Left ventricle myocardium inferior (tissue), 1 donor: ENCODE results near the gene EPS8. TPM values are rescaled to one million over a fixed set of nuclear protein-coding genes. Genes with fewer than 3 reads are reported as not detected.

ENCODE experiments used
- DNase-seq: peaks from one replicate; pipeline ENCODE4 v3.0.0-alpha.2; 2020
- H3K27ac ChIP-seq: fragments of 200-600 bp; replicated peaks from 2 replicates; pipeline ENCODE4 v1.8.0; 2021
- H3K27me3 ChIP-seq: fragments of 200-600 bp; 2 replicates; pipeline ENCODE4 v1.8.0; 2021; ENCODE audit warnings: low read depth
- H3K36me3 ChIP-seq: fragments of 200-600 bp; 2 replicates; pipeline ENCODE4 v1.8.0; 2021
- H3K4me1 ChIP-seq: fragments of 200-600 bp; 2 replicates; pipeline ENCODE4 v1.8.0; 2021
- H3K4me3 ChIP-seq: fragments of 200-600 bp; 2 replicates; pipeline ENCODE4 v1.8.0; 2021; ENCODE audit warnings: mild to moderate bottlenecking, moderate library complexity
- H3K9me3 ChIP-seq: fragments of 200-600 bp; replicated peaks from 2 replicates; pipeline ENCODE4 v1.8.0; 2021
- CTCF ChIP-seq: fragments of 200-600 bp; IDR thresholded peaks from 2 replicates; pipeline ENCODE4 v1.8.0; 2021; ENCODE audit warnings: antibody characterized with exemption, mild to moderate bottlenecking, borderline replicate concordance
- intact Hi-C: fragments of 100-400 bp; cut with micrococcal nuclease; formaldehyde crosslinking; loops from one replicate; pipeline ENCODE4 v1.11.0; 2022
- total RNA-seq: library from RNA; stranded (reverse); fragmentation: NEBNext Ultra II Directional; extraction: Animal tissue kit (Norgen Biotek cat#: 25700); gene quantifications from one replicate; pipeline ENCODE4 v1.2.1, GENCODE V29; 2021
- donor health status: DM: no; HTN: yes; CAD: no; lungs with severe emphysema.

Gene EPS8
- total RNA-seq, 1 donor from 2014 or later: 18.9 TPM

- TF ChIP-seq CTCF: no peak
- no peaks in the 10 kb centered on the region for H3K9me3 ChIP-seq
- no peaks in the 10 kb centered on the region for H3K27me3 ChIP-seq
- H3K27ac ChIP-seq: peak overlapping the region; percentile 63
- H3K36me3 ChIP-seq: no peaks in the 10 kb centered on the region
- H3K4me1 ChIP-seq: no peaks in the 10 kb centered on the region
- no peak overlapping the region for H3K4me3 ChIP-seq
- intact Hi-C loops: no loop called here
- no peak for DNase-seq
Measured at GRCh38 chr12:15829949-15830348, 40.8 kb upstream of the EPS8 start.

- Histone ChIP-seq H3K36me3 (no peaks in the 10 kb centered on the region), H3K4me3 (no peak overlapping the region), H3K27me3 (no peaks in the 10 kb centered on the region), H3K9me3 (no peaks in the 10 kb centered on the region), H3K4me1 (no peaks in the 10 kb centered on the region), H3K27ac (peak overlapping the region; percentile 63)
- no peak for DNase-seq
- TF ChIP-seq CTCF: no peak
- intact Hi-C loops: no loop called here
Measured at GRCh38 chr12:15829255-15829654, 40.1 kb upstream of the EPS8 start.

DNA sequence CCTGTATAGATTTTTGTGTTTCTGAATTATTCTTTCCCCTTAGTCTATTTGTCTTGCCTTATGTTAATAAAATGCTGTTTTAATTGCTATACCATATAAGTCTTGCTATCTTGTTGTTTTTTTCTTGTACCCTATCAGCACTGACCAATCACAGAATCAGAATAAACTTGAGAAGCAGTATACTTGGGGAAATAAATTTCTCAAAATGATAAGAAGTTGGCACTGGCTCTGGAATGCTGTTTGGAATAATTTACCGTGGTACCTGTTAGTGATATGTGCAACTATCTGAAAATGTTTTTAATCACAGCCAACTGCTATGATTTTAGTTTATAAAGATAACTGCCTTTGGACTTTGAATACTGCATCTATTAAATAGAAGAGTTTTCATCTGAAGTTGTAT, 37.9 kb upstream of the EPS8 start:
- no peaks in the 10 kb centered on the region for H3K4me1 ChIP-seq
- TF ChIP-seq CTCF: no peak
- intact Hi-C loops: no loop called here
- no peak overlapping the region for H3K4me3 ChIP-seq
- no peaks in the 10 kb centered on the region for H3K9me3 ChIP-seq
- H3K36me3 ChIP-seq: no peaks in the 10 kb centered on the region
- no peaks in the 10 kb centered on the region for H3K27me3 ChIP-seq
- H3K27ac ChIP-seq: no peak overlapping the region
- DNase-seq: no peak

DNA sequence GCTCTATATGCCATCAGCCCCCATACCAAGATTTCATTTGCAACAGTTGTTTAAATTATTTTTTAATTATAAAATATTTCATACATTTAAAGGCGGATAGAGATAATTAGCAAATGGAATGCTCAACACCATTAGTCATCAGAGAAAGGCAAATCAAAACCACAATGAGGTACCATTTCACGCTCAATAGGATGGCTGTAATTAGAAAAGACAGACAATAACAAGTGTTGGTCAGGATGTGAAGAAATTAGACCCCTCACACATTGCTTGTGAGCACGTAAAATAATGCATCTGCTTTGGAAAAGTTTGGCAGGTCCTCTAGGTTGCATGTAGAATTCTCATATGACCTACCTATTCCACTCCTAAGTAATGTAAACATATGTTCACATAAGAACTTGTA, 35.3 kb upstream of the EPS8 start:
- H3K27ac ChIP-seq: no peak overlapping the region
- intact Hi-C loops: no loop called here
- no peaks in the 10 kb centered on the region for H3K4me1 ChIP-seq
- no peak overlapping the region for H3K4me3 ChIP-seq
- TF ChIP-seq CTCF: no peak
- H3K36me3 ChIP-seq: no peaks in the 10 kb centered on the region
- H3K27me3 ChIP-seq: no peaks in the 10 kb centered on the region
- H3K9me3 ChIP-seq: no peaks in the 10 kb centered on the region
- no peak for DNase-seq

DNA sequence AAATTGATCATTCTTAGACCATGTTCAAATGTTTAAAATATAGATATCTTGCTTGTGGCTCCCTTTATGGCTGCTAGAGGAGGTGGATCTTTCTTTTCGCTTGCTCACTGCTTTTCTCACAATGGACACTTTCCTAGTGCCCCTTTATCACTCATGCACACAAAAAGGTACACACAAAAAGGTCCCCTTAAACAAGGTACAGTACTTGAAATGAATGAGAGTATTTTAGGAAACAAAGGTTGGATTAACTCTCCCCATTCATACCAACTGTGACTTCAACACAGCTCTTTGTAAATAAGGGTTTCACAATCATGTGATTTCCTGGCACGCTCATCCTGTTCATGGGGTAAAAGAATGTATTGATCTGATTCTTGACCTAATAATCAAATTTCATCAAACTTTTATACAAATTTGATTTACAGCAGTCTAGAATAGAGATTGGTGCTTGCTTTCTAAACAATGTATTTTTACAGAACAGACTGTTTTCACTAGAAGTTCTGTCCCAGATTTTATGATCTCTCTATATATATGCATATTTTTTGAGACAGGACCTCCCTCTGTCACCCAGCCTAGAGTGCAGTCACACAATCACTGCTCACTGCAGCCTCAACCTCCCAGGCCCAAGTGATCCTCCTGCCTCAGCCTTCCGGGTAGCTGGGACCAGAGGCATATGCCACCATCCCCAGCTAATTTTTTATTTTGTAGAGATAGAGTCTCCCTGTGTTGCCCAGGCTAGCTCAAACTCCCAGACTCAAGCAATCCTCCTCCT, 34.4 kb upstream of the EPS8 start:
- intact Hi-C loops: no loop called here
- no peaks in the 10 kb centered on the region for H3K27me3 ChIP-seq
- H3K36me3 ChIP-seq: no peaks in the 10 kb centered on the region
- no peak overlapping the region for H3K4me3 ChIP-seq
- TF ChIP-seq CTCF: no peak
- DNase-seq: no peak
- H3K9me3 ChIP-seq: no peaks in the 10 kb centered on the region
- H3K27ac ChIP-seq: no peak overlapping the region
- no peaks in the 10 kb centered on the region for H3K4me1 ChIP-seq
